Right lobe of liver (tissue), 6 donors: ENCODE measurements around the gene MPL. TPM values are rescaled to one million over a fixed set of nuclear protein-coding genes. Genes with fewer than 3 reads are reported as not detected.

Experiments
- ATAC-seq, 4 donors: fragments of 200-7000 bp; cut with Tn5 transposase; one replicate each; pipeline ENCODE4 v1.9.1; 2020; ENCODE audit warnings: mild to moderate bottlenecking in 4 of 4, moderate library complexity in 4 of 4
- DNase-seq, 3 donors: peaks; one replicate each; pipeline ENCODE4 v3.0.0-alpha.2; 2020
- H3K27ac ChIP-seq, 3 donors: fragments of 200-600 bp; one replicate each; pipeline ENCODE4 v1.8.0; 2022
- H3K27me3 ChIP-seq, 2 donors: fragments of 200-600 bp; one replicate each; pipeline ENCODE4 v1.8.0; 2022
- H3K36me3 ChIP-seq, 4 donors: fragments of 200-600 bp; sonication (generic) in 1 of 4; one replicate each; pipeline versions ENCODE4 v1.5.1 to v1.8.0; 2017 to 2022; ENCODE audit warnings: control low read depth in 1 of 4
- H3K4me1 ChIP-seq, 4 donors: fragments of 200-600 bp; sonication (generic) in 1 of 4; one replicate each; pipeline versions ENCODE4 v1.5.1 to v1.8.0; 2017 to 2022; ENCODE audit warnings: control low read depth in 1 of 4
- H3K4me3 ChIP-seq, 3 donors: fragments of 200-600 bp; one replicate each; pipeline ENCODE4 v1.8.0; 2022
- H3K9me3 ChIP-seq, 4 donors: fragments of 200-600 bp; sonication (generic) in 1 of 4; one replicate each; pipeline versions ENCODE4 v1.5.1 to v1.8.0; 2017 to 2022; ENCODE audit warnings: control low read depth in 1 of 4
- POLR2A ChIP-seq: fragments of 450-650 bp; IDR thresholded peaks from one replicate; pipeline ENCODE4 v1.6.1; 2017; ENCODE audit warnings: antibody characterized with exemption, mild to moderate bottlenecking
- WGBS: methylation state at CpG from one replicate; pipeline ENCODE4 v1.1.6; 2018; ENCODE audit warnings: low coverage, low lambda C conversion rate; ENCODE audit not compliant: insufficient coverage; ENCODE audit errors: missing lambda C conversion rate; 5-methylcytosine and 5-hydroxymethylcytosine counted together
- intact Hi-C, 2 donors: fragments of 100-400 bp; cut with DNase I; formaldehyde crosslinking; loops; one replicate each; pipeline versions ENCODE4 v1.11.2 to v1.14.1; 2022
- total RNA-seq, 6 experiments: library from RNA; depleted of rRNA in 2 of 6; stranded (reverse); fragments of >200 nt in 2 of 6; fragmentation: NEBNext Ultra II Directional in 3 of 6; extraction: Animal tissue kit (Norgen Biotek cat#: 25700) in 3 of 6; gene quantifications; one replicate each; pipeline versions ENCODE4 v1.1.0 to v1.2.4, GENCODE V29; 2016 to 2023
- TF ChIP-seq, protein P1 (sequence below), 4 donors: fragments of 200-600 bp in 3 of 4; fragments of 450-650 bp in 1 of 4; IDR thresholded peaks; one replicate each; pipeline versions ENCODE4 v1.5.1 to v1.8.0; 2016 to 2022; ENCODE audit warnings: antibody characterized with exemption in 4 of 4, mild to moderate bottlenecking in 2 of 4
- donor health status: DM: no; HTN: yes; CAD: no.
- donor health status: DM: no; HTN: no; CAD: no.
- donor health status: DM: no; HTN: no; CAD: no.
- donor health status: DM: no; HTN: yes; CAD: no.
- donor health status: DM: no; HTN: yes; CAD: no.

The MPL gene
- total RNA-seq, 6 experiments from 2014 or later, result 0.59 TPM; not detected in 5

DNA sequence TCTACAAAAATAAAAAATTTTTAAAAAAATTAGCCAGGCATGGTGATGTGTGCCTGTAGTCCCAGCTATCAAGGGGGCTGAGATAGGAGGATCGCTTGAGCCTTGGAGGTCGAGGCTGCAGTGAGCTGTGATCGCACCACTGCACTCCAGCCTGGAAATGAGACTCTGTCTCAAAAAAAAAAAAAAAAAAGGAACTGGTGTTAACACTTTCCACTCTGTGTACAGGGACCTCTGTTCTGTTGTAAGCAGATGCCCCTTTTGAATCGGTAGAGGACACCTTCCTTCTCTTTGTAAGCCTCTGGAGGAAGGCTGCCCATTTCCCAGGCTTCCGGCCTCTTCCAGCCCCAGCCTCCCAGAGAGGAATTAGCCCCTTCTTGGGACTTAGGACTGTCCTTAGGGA, 44.9 kb upstream of the MPL start:
- 94% methylated on average over 3 of the region's 5 CpGs for WGBS
- intact Hi-C loops, result no loop called here
- no peak overlapping the region for H3K27ac ChIP-seq
- ATAC-seq, result no peak
- H3K27me3 ChIP-seq, result no peaks in the 10 kb centered on the region
- H3K9me3 ChIP-seq, result no peaks in the 10 kb centered on the region
- H3K4me1 ChIP-seq, result peaks cover 0 to 8% (median 4%) of the 10 kb centered on the region in 4 donors
- no peak for DNase-seq
- TF ChIP-seq POLR2A, result no peak
- TF ChIP-seq, protein P1, sequence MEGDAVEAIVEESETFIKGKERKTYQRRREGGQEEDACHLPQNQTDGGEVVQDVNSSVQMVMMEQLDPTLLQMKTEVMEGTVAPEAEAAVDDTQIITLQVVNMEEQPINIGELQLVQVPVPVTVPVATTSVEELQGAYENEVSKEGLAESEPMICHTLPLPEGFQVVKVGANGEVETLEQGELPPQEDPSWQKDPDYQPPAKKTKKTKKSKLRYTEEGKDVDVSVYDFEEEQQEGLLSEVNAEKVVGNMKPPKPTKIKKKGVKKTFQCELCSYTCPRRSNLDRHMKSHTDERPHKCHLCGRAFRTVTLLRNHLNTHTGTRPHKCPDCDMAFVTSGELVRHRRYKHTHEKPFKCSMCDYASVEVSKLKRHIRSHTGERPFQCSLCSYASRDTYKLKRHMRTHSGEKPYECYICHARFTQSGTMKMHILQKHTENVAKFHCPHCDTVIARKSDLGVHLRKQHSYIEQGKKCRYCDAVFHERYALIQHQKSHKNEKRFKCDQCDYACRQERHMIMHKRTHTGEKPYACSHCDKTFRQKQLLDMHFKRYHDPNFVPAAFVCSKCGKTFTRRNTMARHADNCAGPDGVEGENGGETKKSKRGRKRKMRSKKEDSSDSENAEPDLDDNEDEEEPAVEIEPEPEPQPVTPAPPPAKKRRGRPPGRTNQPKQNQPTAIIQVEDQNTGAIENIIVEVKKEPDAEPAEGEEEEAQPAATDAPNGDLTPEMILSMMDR (IDR thresholded peaks at IDR 0.05), result no peak
- no peak overlapping the region for H3K4me3 ChIP-seq
- no peaks in the 10 kb centered on the region for H3K36me3 ChIP-seq

DNA sequence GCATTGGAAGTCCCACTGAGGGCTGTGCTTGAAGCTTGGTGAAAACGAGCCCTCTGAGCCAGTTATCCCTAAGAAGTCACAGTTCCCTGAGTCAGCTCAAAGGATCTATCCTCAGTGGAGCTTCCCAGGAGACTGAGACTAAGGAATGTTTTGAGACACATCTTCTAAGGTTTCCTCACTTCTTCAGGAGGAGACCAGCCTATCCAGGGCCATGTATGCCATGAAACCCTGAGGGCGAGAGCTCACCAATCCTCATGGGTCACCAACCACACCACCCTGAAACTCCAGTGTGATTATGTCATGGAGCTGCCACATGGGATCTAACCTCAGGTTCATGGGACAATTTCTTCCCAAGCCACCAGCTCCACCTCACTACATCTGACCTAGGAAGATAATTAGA, 44.4 kb upstream of the MPL start:
- Histone ChIP-seq H3K9me3 (no peaks in the 10 kb centered on the region), H3K4me1 (peaks cover 0 to 8% (median 4%) of the 10 kb centered on the region in 4 donors), H3K27ac (no peak overlapping the region), H3K4me3 (no peak overlapping the region), H3K36me3 (no peaks in the 10 kb centered on the region), H3K27me3 (no peaks in the 10 kb centered on the region)
- DNase-seq (no peak), ATAC-seq (no peak)
- intact Hi-C loops, result no loop called here
- WGBS, result 73% methylated on average over 2 of the region's 2 CpGs
- TF ChIP-seq, protein P1 (IDR thresholded peaks at IDR 0.05), result no peak
- no peak for TF ChIP-seq POLR2A

DNA sequence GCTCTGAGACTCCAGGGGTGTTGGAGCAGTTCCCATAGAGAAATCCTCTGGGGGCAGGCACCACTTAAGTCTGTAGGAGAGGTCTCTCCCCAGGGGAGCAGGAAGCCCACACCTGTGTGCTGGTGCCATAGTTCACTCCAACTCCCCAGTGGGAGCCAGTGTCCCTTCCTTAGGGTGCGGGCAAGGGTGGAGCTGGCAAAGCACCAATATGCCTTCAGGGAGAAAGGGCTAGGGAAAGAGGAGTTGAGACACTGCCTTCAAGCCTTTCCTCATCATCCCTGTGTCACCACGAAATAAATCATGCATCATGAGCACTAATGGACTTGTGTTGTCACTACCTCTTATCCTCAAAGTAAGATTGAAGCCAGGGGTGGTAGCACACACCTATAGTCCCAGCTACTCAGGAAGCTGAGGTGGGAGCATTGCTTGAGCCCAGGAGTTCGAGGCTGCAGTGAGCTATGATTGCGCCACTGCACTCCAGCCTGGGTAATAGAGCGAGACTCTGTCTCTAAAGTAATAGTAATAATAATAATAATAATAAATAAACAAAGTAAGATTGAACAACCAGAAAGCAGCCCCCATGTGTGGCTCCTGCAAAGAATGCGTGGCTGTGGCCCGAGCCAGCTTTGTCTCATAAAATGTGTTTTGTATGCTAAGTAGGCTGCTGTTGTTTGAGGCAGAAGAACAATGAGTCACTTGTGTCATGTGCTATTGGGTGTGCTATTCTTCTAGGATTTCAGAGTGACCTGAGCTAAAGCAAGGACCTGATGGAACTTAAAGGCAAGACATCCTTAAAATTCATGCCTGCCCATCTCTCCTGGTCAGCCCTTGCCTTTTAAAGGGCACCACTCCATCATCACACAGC, 43.5 kb upstream of the MPL start:
- ATAC-seq (no peak), DNase-seq (no peak)
- 74% methylated on average over 5 of the region's 7 CpGs for WGBS

DNA sequence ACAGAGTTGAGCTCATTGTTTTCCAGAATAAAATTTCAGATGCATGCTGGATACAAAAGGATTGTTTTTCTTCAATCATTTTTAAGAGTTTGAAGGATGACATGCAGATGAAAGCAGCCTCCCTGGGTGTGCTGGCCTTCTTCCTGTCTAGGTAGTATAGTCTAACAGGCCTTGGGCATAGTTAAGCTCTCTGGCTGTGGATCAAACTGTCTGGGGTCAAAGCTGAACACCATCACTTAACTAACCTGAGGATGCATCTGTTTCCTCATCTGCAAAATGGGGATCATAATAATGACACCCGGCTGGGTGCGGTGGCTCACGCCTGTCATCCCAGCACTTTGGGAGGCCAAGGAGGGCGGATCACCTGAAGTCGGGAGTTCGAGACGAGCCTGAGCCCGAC, 42.9 kb upstream of the MPL start:
- Histone ChIP-seq H3K9me3 (no peaks in the 10 kb centered on the region), H3K36me3 (no peaks in the 10 kb centered on the region), H3K27me3 (no peaks in the 10 kb centered on the region), H3K4me3 (no peak overlapping the region), H3K4me1 (peaks cover 0 to 8% (median 4%) of the 10 kb centered on the region in 4 donors), H3K27ac (peak overlapping the region; percentile 11 to 73 (median 44))
- DNase-seq, result no peak
- WGBS, result 93% methylated on average over 8 of the region's 8 CpGs
- ATAC-seq, result no peak
- intact Hi-C loops, result no loop called here
- TF ChIP-seq, protein P1 (IDR thresholded peaks at IDR 0.05), result no peak
- no peak for TF ChIP-seq POLR2A

More for the DNA sequence above, 43.5 kb upstream of the MPL start:
- Histone ChIP-seq H3K27ac (peak overlapping the region in 1 of 3 donors; percentile 73), H3K4me1 (peaks cover 0 to 8% (median 4%) of the 10 kb centered on the region in 4 donors), H3K4me3 (no peak overlapping the region), H3K27me3 (no peaks in the 10 kb centered on the region), H3K36me3 (no peaks in the 10 kb centered on the region), H3K9me3 (no peaks in the 10 kb centered on the region)
- intact Hi-C loops, result no loop called here
- TF ChIP-seq POLR2A, result no peak
- TF ChIP-seq, protein P1 (IDR thresholded peaks at IDR 0.05), result no peak
